Measurements from ENCODE around the gene FXR2.

The FXR2 gene

GRCh38 chr17:7551396-7551795 lies 63.3 kb downstream of the FXR2 start:
- H3K4me3 ChIP-seq (ENCODE audit: insufficient read depth, low read length, poor library complexity, severe bottlenecking) = no peak overlapping the region
- no peaks in the 10 kb centered on the region for H3K27me3 ChIP-seq (ENCODE audit: low read length)
- H3K4me2 ChIP-seq (ENCODE audit: low read depth, low read length, poor library complexity, severe bottlenecking) = no peak overlapping the region
- no peaks in the 10 kb centered on the region for H3K9me3 ChIP-seq (ENCODE audit: insufficient read depth, low read length)
- TF ChIP-seq CTCF (IDR thresholded peaks at IDR 0.05; ENCODE audit: insufficient read depth, low read length, poor library complexity, severe bottlenecking) = no peak
- no peak for TF ChIP-seq EZH2phosphoT487 (conservative IDR thresholded peaks at IDR 0.05; ENCODE audit: low read length)
- H3K27ac ChIP-seq (ENCODE audit: low read depth, low read length) = no peak overlapping the region
- H4K20me1 ChIP-seq (ENCODE audit: low read depth, low read length) = no peaks in the 10 kb centered on the region
- H2AFZ ChIP-seq (ENCODE audit: low read depth, low read length, severe bottlenecking) = no peak overlapping the region
- no peak overlapping the region for H3K9ac ChIP-seq (ENCODE audit: low read length)
- H3F3A ChIP-seq (ENCODE audit: insufficient read depth) = no peaks in the 10 kb centered on the region
- H3K79me2 ChIP-seq (ENCODE audit: insufficient read depth, low read length) = no peaks in the 10 kb centered on the region
- no peaks in the 10 kb centered on the region for H3K9me2 ChIP-seq (replicated peaks; ENCODE audit: insufficient read depth, low read length)
- no peaks in the 10 kb centered on the region for H3K36me3 ChIP-seq (ENCODE audit: low read length)

GRCh38 chr17:7550344-7550743 lies 64.4 kb downstream of the FXR2 start:
- Histone ChIP-seq H3K79me2 (ENCODE audit: insufficient read depth, low read length) (no peaks in the 10 kb centered on the region), H2AFZ (ENCODE audit: low read depth, low read length, severe bottlenecking) (no peak overlapping the region), H3K27me3 (ENCODE audit: low read length) (no peaks in the 10 kb centered on the region), H3F3A (ENCODE audit: insufficient read depth) (no peaks in the 10 kb centered on the region), H4K20me1 (ENCODE audit: low read depth, low read length) (no peaks in the 10 kb centered on the region), H3K27ac (ENCODE audit: low read depth, low read length) (no peak overlapping the region), H3K4me2 (ENCODE audit: low read depth, low read length, poor library complexity, severe bottlenecking) (no peak overlapping the region), H3K9me2 (replicated peaks; ENCODE audit: insufficient read depth, low read length) (no peaks in the 10 kb centered on the region), H3K9me3 (ENCODE audit: insufficient read depth, low read length) (no peaks in the 10 kb centered on the region), H3K9ac (ENCODE audit: low read length) (no peak overlapping the region), H3K4me3 (ENCODE audit: insufficient read depth, low read length, poor library complexity, severe bottlenecking) (no peak overlapping the region), H3K36me3 (ENCODE audit: low read length) (no peaks in the 10 kb centered on the region)
- TF ChIP-seq EZH2phosphoT487 (conservative IDR thresholded peaks at IDR 0.05; ENCODE audit: low read length) = no peak
- no peak for TF ChIP-seq CTCF (IDR thresholded peaks at IDR 0.05; ENCODE audit: insufficient read depth, low read length, poor library complexity, severe bottlenecking)

GRCh38 chr17:7549401-7550055 lies 65.2 kb downstream of the FXR2 start:
- no peak overlapping the region for H3K4me3 ChIP-seq (ENCODE audit: insufficient read depth, low read length, poor library complexity, severe bottlenecking)
- H4K20me1 ChIP-seq (ENCODE audit: low read depth, low read length) = no peaks in the 10 kb centered on the region
- no peak overlapping the region for H3K9ac ChIP-seq (ENCODE audit: low read length)
- H3K9me3 ChIP-seq (ENCODE audit: insufficient read depth, low read length) = no peaks in the 10 kb centered on the region
- H2AFZ ChIP-seq (ENCODE audit: low read depth, low read length, severe bottlenecking) = no peak overlapping the region
- H3K27me3 ChIP-seq (ENCODE audit: low read length) = no peaks in the 10 kb centered on the region
- H3K36me3 ChIP-seq (ENCODE audit: low read length) = no peaks in the 10 kb centered on the region
- no peaks in the 10 kb centered on the region for H3K79me2 ChIP-seq (ENCODE audit: insufficient read depth, low read length)
- H3F3A ChIP-seq (ENCODE audit: insufficient read depth) = no peaks in the 10 kb centered on the region
- H3K4me2 ChIP-seq (ENCODE audit: low read depth, low read length, poor library complexity, severe bottlenecking) = no peak overlapping the region
- H3K27ac ChIP-seq (ENCODE audit: low read depth, low read length) = no peak overlapping the region
- TF ChIP-seq EZH2phosphoT487 (conservative IDR thresholded peaks at IDR 0.05; ENCODE audit: low read length) (no peak), CTCF (IDR thresholded peaks at IDR 0.05; ENCODE audit: insufficient read depth, low read length, poor library complexity, severe bottlenecking) (no peak)
- H3K9me2 ChIP-seq (replicated peaks; ENCODE audit: insufficient read depth, low read length) = no peaks in the 10 kb centered on the region
